Urothelium cell line (cell line): Measurements from ENCODE around the gene MROH7.

Experiments
- DNase-seq: peaks from one replicate; pipeline ENCODE4 v3.0.0; 2011; ENCODE audit warnings: low spot score, mixed read lengths
- FAIRE-seq: peaks from 2 replicates; lab custom pipeline; 2011; peaks lifted over from hg19 to GRCh38; lab: Jason Lieb, UNC

Gene MROH7

GRCh38 chr1:54721719-54722118 lies 80.1 kb downstream of the MROH7 start:
- DNase-seq = no peak
- FAIRE-seq = no peak

GRCh38 chr1:54723985-54724384 lies 82.4 kb downstream of the MROH7 start:
- FAIRE-seq = no peak
- no peak for DNase-seq

- no peak for FAIRE-seq
- DNase-seq = no peak
Measured at GRCh38 chr1:54724771-54725170, 83.2 kb downstream of the MROH7 start.

DNA sequence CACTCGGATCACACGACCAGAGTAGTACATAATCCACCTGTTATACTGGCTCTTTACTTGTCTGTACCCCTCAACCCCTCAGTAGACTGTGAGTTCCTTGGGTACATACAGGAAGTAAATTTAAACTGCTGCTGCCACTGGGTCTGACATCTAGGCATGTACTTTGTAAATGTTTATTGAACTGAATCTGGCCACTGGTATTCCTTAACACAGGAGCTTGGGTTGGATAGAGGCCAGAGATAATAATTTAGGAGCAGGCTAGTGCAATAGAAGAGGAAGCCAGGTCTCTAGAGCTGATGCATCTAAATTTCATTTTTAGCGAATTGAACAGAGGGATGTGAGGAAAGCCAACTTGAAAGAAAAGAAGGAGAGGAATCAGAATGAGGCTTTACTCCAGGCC lies 86.4 kb downstream of the MROH7 start:
- DNase-seq (no peak), FAIRE-seq (no peak)

DNA sequence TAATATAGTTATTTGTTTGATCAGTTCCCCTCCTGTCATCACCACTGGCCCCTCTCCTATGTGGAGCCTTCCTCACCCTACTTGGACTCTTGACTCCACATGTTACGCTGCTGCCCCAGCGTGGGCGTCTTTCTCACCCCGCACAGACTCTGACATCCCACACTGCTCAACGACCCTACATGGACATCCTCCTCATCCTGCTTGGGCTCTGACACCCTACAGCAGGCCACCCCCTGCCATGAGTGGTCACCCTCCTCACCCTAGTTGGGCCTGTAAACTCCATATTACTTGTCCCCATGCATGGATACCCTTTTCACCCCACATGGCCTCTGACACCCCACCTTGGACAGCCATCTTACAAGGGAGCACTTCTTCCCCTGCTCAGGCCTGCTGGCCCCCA lies 95.1 kb downstream of the MROH7 start:
- FAIRE-seq (no peak), DNase-seq (no peak)

DNA sequence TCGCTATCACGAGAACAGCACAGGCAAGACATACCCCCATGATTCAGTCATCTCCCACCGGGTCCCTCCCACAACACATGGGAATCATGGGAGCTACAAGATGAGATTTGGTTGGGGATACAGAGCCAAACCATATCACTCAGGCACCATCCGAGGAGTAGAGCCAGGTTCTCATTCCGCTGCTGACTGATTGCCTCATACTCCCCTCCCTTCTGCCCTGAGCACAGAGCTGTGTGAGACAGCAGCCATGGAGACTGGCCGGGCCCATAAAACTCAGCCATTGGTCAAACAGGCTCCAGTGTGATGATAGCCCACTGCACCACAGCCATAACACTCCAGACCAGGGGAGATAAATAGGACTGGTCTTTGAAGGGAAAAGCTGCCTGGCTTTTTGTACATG lies 96.7 kb downstream of the MROH7 start:
- FAIRE-seq = no peak
- DNase-seq = no peak

- DNase-seq (no peak), FAIRE-seq (no peak)
Measured at GRCh38 chr1:54741531-54741930, 99.9 kb downstream of the MROH7 start.

- no peak for FAIRE-seq
- no peak for DNase-seq
Measured at GRCh38 chr1:54742282-54742681, 100.7 kb downstream of the MROH7 start.

DNA sequence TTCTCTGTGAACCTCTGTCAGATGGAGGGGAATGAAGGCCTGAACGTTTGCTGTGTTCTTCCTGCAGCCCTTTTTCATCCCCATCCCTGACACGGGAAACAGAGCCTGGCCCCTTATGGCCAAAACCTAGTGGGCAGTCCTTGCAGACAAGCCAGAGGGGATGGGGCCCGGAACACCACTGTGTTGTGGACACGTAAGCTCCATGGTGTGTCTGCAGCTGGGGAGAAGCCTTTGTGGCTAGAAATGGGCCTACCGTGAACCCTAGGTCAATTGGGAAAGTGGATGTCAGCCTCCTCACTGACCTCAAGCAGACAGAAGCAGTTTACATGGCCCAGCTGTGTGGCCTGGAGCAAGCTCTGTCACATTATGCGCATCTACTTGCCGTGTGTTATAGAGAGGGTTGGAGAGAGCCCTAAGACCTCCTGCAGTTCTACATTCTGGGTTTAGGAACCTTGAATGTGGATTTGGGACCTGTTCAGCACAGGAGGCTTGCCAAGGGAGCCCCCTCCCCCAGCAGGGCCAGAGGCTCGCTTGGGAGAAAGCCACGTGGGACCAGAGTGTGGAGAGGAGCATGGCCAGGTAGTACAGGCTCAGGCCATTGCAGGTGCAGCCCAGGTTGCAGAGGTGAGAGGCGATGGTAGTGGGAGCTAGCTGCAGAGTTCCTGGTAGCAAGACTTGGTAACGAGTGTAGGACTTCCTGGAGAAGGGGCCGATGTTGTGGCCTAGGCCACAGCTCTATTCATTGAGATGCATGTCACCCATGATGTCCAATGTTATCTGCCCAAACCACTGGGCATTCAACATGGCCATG lies 102.0 kb downstream of the MROH7 start:
- DNase-seq (no peak), FAIRE-seq (no peak)

DNA sequence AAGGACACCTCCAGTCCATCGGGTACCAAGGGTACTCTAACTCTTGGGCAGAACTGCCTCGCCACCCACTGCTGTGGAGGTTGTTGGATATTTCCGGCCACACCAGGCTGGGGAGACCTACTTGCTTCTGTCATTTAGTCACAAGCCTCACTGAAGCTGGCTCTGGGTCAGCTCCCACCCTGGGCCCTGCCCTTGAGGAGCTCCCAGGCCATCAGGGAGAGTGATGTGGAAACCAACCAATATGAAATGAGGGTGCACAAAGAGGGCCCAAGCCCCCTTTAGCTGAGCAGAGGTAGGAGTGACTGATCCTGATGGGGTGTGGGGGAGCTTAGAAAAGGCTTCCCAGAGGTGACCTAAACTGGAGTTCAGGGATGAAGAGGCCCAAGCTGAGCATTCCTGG lies 103.1 kb downstream of the MROH7 start:
- DNase-seq = no peak
- no peak for FAIRE-seq

DNA sequence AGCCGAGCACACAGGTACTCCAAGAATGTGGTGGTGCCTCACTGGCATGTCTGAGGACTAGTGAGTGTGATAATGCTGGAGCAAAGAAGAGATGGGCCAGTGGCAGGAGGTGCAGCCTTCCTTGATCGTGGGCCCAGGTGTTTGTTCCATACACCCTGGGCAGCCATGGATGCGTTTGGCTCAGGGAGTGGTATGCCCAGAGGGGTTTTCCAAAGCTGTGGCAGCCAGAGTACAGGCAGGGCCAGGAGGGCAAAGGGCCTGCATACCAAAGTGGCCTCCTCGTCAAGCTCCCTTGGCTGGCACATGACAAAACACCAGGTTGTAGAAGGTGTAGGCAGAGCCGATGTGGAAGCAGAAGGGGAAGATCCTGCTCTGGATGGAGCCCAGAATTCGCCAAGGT lies 103.7 kb downstream of the MROH7 start:
- no peak for DNase-seq
- no peak for FAIRE-seq

- FAIRE-seq (no peak), DNase-seq (no peak)
Measured at GRCh38 chr1:54745864-54746263, 104.3 kb downstream of the MROH7 start.

- no peak for FAIRE-seq
- DNase-seq = no peak
Measured at GRCh38 chr1:54748094-54748835, 106.7 kb downstream of the MROH7 start.

- FAIRE-seq (no peak), DNase-seq (no peak)
Measured at GRCh38 chr1:54750596-54750995, 109.0 kb downstream of the MROH7 start.

DNA sequence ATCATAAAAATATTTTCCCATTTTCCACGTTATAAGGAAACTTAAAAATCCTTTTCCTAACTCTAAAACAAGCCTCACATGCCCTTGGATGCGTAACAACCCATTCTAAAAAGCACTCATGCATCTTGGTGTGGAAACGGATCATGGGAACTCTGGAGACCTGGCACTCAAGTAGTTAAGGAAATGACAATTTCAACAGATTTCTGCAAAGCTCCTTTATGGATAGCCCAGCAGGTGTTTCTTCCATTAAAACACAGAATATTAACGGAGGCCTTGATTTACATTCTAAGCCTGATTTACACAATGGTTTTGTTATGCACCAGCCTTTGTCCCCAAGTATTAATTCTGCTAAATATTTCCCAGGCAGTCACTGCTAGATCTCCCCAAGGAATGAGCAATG lies 109.8 kb downstream of the MROH7 start:
- no peak for DNase-seq
- no peak for FAIRE-seq

DNA sequence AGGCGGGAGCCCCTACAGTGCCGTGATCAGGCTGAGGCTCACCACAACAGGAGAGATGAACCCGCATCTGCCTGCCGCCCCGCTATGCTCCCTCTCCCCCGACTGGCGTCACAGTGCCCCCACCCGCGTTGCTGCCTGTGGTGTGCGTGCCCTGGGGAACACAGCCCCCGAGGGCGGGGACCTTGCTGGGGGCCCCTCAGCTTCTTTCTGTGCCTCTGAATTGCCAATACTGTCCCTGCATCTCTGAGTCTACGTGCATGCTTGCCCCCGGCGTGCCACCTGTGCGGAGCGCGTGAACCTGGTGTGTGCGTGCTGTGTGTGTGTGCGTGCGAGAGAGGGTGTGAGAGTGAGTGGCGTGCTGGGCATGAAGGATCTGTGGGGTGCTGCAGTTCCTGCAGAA lies 112.5 kb downstream of the MROH7 start:
- FAIRE-seq = no peak
- no peak for DNase-seq

- FAIRE-seq = no peak
- no peak for DNase-seq
Measured at GRCh38 chr1:54754486-54755285, 113.1 kb downstream of the MROH7 start.

- FAIRE-seq = no peak
Measured at GRCh38 chr1:54757833-54758232, 116.2 kb downstream of the MROH7 start.

DNA sequence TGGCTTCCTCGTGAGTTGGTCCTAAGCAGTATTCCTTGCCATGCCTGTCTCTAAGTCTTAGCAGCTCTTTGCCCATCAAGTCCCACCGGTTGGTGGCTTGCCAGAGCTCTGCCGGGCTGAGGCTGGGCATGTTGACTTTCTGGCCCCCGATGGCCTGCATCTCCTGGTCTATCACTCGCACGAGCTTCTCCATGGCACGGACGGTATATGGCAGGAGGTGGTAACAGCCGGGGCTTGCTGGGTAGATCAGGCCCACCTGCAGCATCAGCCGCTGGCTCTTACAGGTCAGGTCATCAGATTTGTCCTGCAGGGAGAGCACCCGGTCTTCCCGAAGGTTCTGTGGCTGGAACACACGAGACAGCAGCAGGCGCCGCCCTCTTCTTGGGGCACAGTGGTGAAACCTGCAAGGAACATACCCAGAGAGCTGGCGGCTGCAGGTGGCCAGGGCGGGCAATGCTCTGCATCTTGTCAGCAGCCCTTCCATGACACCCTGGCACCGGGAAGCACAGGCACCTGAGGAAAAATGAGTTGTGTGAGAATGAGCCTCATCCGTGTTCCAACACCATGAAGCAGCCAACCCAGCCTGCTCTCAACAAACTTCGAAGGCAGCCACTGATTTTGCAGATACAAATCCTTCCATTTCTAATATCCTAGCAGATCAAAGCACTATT lies 117.2 kb downstream of the MROH7 start:
- FAIRE-seq (no peak), DNase-seq (no peak)

More at GRCh38 chr1:54757833-54758232, 116.2 kb downstream of the MROH7 start:
- DNase-seq = no peak
